GM18526 (cell line): ENCODE measurements around the gene PPP2R3C.

ENCODE experiments used
- POLR2A ChIP-seq: IDR thresholded peaks from 3 replicates; pipeline ENCODE4 v1.6.1; 2011; ENCODE audit not compliant: insufficient read length; ENCODE audit errors: extremely low read depth

Gene PPP2R3C

DNA sequence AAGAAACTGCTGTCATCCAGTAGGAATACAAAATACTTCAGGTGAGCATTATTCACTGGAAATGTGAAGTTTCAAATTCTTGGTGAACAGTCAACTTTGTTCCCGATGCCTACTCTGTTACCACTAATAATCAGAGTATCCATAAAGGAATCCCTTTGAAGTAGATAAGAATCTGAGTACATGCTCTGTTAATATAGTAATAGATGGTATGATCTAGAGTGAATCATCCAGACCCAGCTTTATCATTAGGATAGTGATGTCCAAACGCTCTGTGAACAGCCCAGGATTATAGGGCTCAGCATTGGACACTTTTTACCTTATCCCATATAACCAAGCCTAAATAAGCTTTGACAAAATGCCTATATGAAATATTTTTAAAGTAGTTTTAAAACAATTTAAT is 33.3 kb downstream of the PPP2R3C start:
- TF ChIP-seq POLR2A = no peak

- no peak for TF ChIP-seq POLR2A
Measured at GRCh38 chr14:35085441-35085840, 36.3 kb downstream of the PPP2R3C start.

DNA sequence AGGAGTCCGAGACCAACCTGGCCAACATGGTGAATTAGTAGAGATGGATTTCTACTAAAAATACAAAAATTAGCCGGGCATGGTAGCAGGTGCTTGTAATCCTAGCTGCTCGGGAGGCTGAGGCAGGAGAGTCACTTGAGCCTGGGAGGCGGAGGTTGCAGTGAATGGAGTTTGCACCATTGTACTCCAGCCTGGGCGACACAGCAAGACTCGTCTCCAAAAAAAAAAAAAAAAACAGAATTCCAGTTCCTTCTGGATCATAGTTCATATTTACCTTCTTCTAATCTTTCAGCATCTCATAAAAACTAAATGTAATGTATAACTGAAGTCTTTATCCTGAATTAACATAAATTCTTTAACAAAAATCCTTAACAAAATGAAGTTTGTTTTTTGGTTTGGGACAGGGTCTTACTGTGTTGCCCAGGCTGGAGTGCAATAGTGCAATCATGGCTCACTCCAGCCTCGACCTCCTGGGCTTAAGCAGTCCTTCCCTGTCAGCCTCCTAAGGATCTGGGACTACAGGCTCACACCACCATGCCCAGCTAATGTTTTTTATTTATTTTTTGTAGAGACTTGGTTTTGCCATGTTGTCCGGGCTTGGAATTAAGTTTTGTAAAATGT is 38.1 kb downstream of the PPP2R3C start:
- no peak for TF ChIP-seq POLR2A

- TF ChIP-seq POLR2A = no peak
Measured at GRCh38 chr14:35079742-35080141, 42.0 kb downstream of the PPP2R3C start.

DNA sequence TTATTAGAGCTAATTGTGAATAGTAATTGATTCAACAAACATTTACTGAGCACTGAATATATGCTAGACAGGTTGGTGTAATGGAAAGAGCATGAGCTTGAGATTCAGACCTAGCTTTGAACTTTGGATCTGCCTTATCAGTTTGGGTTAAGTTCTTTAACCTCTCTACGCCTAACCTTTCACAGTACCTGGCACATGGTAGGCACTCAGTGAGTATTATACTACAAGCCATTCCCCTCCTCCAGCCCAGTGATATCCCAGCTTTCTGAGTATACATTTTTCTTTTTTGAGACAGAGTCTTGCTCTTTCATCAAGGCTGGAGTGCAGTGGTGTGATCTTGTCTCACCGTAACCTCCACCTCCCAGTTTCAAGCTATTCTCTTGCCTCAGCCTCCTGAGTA is 43.7 kb downstream of the PPP2R3C start:
- no peak for TF ChIP-seq POLR2A

DNA sequence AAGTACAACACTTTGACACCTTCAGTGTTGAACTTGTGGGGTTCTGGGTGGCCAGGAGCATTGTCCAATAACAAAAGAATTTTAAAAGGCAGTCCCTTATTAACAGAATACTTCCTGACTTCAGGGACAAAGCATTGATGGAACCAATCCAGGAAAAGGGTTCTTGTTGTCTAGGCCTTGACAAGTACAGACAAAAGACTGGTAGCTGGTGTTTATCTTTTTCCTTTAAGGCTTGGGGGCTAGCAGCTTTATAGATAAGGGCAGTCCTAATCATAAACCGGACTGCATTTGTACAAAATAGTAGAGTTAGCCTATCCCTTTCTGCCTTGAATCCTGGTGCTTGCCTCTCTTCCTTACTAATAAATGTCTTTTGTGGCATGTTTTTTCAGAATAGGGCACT is 48.3 kb downstream of the PPP2R3C start:
- no peak for TF ChIP-seq POLR2A

GRCh38 chr14:35072226-35072625 is 49.6 kb downstream of the PPP2R3C start:
- no peak for TF ChIP-seq POLR2A

- TF ChIP-seq POLR2A = no peak
Measured at GRCh38 chr14:35068238-35069012, 53.4 kb downstream of the PPP2R3C start.

DNA sequence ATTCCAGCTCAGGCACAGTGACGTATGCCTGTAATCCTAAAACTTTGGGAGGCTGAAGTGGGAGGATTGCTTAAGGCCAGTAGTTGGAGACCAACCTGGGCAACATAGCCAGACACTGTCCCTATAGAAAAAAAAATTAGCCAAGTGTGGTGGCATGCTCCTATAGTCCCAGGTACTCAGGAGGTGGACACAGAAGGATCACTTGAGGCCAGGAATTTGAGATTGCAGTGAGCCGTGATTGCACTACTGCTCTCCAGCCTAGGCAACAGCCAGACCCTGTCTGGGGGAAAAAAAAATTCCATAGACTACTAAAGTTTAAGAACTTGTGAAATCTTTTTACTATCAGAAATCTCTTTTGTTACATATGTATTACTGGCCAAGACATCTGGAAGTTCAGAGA is 69.2 kb downstream of the PPP2R3C start:
- TF ChIP-seq POLR2A = no peak

DNA sequence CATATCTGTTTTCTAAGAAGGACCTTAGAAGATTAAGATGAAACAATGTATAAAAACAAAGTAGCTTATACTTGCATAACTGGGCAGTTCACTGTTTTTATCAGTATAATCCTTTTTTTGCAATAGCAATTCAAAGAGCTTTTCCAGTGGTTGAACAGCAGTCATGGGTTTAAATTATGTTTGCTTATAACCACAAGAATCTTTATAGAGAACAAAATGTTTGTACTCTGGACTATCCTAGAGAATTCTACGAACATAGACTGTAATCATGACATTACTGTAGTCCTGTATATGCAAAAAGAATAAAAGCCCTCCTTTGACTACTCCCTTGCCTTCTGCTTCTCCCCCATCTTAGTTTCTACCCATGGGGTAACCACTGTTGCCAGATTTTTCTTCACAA is 70.0 kb downstream of the PPP2R3C start:
- TF ChIP-seq POLR2A = no peak

- TF ChIP-seq POLR2A = no peak
Measured at GRCh38 chr14:35050652-35051051, 71.1 kb downstream of the PPP2R3C start.

DNA sequence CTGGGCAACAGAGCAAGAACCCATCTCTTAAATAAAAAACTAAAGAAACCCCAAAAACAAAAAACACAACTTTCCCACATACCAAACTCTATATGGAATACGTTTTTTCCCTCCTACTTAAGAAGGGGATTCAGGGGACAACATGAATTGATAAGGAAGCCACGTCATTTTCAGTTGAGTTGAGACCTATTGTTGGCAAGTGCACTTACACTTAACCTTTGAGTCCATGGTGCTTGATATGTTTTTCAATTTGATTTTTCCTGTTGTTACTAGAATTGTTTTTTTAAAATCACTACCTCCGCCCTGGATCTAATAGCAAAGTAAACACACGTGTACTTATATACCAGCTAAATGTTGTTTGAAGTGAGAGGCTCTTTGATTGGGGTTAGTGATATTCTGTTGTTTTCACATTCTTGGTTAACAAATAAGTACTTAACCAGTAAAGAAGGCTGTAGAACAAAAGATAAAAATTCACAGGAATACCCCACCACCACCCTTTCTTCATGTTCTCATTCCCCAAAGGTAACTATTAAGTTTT is 73.7 kb downstream of the PPP2R3C start:
- no peak for TF ChIP-seq POLR2A

DNA sequence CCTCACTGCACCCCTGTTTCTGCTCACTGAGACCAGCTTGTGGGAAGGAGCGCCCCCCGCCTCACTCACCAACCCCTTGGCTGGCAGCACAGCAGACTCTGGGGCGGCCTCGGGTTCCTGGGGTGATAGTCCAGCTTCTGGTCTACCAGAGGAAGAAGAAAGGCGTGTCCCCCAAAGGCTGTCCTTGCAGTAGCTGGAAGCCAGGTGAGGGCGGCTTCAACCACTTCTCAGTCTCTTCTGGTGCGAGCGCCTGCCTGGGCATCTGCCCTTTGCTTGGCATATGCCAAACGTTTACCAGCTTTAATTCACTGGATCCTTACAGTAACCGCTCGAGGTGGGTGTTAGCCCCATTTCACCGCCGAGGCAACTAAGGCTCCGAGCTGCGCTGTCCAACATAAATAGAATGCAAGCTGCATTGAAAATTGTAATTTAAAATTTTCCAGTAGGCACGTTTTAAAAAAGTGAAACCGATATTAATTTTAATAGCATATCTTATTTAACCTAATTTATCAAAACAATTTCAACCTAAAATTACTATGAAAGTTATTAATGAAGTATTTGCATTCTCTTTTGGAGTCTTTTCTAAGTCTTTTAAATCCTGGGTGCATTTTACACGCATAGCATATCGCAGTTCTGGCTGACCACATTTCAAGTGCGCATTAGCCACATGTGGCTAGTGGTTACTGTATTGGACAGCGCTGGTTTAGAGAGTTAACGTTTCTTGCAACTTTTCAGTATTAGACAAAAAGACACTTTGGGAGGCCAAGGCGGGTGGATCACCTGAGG is 74.8 kb downstream of the PPP2R3C start:
- no peak for TF ChIP-seq POLR2A

- TF ChIP-seq POLR2A = peak; percentile 89
Measured at GRCh38 chr14:35046048-35046750, 75.6 kb downstream of the PPP2R3C start, which contains the start of gene FAM177A1. Gene FAM177A1 (plus strand): TSS chr14:35046272. CDS start chr14:35046464, 192 bp downstream.

- no peak for TF ChIP-seq POLR2A
Measured at GRCh38 chr14:35045798-35046047, 76.1 kb downstream of the PPP2R3C start.
